ENCODE data around the gene UBXN7.
"Not testable (repeated sequence)": the region's sequence is repeated elsewhere in the genome, so short reads cannot be mapped to it uniquely, and the experiment has no call there.

UBXN7 gene

DNA sequence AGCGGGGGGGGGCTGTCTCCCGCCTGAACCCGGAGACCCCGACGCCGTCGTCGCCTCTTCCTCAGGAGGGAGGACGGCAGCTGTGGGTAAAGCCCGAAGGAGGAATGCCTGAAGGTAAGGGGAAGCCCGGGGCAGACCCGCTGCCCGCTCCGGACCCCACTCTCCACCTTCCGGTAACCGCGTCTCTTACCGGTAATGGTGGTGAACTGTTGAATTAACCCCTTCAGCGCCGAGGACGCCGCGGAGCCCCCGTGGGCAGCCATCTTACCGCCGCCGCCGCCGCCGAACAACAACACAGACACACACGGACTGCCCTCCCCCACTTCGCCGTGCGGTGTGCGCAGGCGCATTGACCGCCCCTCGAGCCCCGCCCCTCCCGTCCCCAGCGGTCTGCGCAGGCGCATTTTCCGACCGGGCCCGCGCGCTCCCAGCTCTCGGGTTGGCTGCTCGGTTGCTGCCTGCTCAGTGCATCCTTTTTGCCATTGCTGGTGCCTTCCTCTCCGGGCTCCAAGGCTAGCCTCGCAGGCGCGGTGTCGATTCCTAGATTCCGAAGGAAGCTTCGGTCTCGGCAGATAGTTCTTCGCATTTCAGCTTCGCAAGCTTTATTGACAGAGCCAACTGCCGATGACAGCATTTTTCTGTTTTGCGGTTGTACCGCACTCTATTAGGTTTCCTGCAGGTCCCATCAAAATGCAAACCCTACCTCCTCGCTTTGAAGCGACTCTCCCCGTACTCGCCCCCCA is at the start of gene UBXN7:
UBXN7 (minus strand) TSS at position 291 of the 743 bp plus-strand sequence; CDS start at position 263, 28 bp downstream.
- DNase-seq, result peak; percentile 76

DNA sequence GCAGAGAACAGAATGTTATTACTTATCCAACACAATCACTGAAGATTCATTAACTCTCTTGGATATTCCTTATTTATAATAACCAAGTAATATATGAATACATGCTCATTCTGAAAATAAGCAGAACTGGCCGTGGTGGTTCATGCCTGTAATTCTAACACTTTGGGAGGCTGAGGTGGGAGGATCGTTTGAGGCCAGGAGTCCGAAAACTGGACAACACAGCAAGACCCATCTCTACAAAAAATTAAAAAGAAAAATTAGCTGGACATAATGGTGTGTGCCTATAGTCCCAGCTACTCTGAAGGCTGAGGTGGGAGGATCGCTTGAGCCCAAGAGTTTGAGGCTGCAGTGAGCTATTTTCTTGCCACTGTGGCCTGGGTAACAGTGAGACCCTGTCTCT is 45.5 kb upstream of the UBXN7 start:
- DNase-seq, result no peak

DNA sequence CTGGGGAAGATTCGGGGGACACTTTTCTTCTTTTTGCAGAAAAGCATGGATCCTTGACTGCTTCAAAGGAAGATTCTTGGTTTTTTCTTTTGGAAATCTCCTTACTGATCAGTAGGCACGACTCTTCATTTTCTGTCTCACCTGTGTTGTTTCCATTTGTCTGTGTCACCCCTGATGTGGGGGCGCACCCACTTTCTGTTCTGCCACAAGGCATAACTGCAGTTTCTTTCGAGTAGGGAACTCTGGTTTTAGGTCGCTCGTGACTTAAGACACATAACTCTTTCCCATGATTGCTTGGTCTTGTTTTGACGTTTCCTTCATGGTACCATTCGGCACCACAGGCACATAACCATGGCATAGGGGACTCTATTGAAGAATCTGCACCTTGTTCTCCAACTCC is 40.1 kb upstream of the UBXN7 start:
- no peak for DNase-seq

GRCh38 chr3:196471551-196471950 is 39.3 kb upstream of the UBXN7 start:
- DNase-seq, result no peak

DNA sequence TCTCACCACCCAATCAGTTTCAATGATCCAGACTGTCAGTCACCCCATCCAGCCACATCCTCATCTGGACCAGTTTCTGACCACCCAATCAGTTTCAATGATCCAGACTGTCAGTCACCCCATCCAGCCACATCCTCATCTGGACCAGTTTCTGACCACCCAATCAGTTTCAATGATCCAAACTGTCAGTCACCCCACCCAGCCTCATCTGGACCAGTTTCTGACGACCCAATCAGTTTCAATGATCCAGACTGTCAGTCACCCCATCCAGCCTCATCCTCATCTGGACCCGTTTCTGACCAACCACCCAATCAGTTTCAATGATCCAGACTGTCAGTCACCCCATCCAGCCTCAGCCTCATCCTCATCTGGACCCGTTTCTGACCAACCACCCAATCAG is 38.0 kb upstream of the UBXN7 start:
- DNase-seq, result not testable (repeated sequence)

GRCh38 chr3:196463804-196464203 is 31.6 kb upstream of the UBXN7 start:
- no peak for DNase-seq

DNA sequence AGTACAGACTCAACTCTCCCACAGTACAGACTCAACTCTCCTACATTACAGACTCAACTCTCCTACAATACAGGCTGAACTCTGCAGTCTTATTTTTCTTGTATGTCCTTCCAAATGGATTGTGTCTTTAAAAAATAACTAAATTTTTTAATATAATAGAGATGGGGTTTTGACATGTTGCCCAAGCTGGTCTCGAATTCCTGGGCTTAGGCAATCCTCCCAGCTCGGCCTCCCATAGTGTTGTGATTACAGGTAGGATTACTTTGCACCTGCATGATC is 31.2 kb upstream of the UBXN7 start:
- DNase-seq, result no peak

DNA sequence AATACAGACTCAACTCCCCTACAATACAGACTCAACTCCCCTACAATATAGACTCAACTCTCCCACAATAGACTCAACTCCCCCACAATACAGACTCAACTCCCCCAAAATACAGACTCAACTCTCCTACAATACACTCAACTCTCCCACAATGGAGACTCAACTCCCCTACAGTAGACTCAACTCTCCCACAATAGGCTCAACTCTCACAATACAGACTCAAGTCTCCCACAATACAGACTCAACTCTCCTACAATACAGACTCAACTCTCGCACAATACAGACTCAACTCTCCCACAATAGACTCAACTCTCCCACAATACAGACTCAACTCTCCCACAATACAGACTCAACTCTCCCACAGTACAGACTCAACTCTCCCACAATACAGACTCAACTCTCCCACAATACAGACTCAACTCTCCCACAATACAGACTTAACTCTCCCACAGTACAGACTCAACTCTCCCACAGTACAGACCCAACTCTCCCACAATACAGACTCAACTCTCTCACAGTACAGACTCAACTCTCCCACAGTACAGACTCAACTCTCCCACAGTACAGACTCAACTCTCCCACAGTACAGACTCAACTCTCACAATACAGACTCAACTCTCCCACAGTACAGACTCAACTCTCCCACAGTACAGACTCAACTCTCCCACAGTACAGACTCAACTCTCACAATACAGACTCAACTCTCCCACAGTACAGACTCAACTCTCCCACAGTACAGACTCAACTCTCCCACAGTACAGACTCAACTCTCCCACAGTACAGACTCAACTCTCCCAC is 30.7 kb upstream of the UBXN7 start:
- not testable (repeated sequence) for DNase-seq

DNA sequence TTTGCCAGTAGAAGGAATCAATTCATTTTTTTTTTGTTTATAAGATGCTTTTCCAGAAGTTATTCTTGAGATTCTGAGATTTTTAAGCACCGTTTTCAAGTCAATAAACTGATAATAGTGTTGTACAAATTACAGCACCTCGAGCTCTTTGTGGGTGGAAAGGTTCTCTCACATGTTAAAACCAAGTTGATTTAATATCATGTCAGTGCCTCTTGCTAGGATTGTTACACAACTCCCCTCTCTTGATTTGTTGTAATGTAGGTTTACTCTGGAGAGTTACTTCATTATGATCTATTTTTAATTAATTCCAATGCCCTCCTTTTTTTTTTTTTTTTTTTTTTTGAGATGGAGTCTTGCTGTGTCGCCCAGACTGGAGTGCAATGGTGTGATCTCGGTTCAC is 25.8 kb upstream of the UBXN7 start:
- no peak for DNase-seq

DNA sequence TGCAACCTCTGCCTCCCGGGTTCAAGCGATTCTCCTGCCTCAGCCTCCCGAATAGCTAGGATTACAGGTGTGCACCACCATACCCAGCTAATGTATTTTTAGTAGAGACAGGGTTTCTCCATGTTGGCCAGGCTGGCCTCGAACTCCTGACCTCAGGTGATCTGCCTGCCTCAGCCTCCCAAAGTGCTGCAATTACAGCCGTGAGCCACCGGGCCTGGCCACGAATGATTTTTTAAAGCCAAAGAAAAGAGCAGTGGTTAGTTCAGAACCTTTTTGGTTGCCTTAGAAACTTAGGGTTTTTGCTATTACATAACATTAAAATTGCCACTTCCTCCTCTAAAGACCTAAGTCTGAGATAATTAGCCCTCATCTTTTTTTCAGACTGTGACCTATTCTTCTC is 25.2 kb upstream of the UBXN7 start:
- DNase-seq, result not testable (repeated sequence)

DNA sequence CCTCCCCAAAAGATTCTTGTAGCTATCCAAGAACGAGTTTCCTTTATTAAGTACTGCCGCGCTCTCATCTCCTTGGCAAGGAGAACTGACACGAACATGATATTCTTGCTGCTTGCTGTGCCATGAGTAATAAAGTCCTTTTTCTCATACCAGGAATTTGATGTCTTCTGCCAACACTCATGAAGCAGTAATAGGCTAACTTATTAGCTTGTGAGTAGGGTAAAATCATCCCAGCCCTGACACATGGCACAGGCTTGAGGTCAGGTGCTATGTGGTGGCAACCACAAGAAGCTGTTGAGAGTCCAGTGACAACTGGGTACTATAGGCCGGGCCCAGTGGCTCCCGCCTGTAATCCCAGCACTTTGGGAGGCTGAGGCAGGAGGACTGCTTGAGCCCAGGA is 22.7 kb upstream of the UBXN7 start:
- no peak for DNase-seq

- DNase-seq, result not testable (repeated sequence)
Observed at GRCh38 chr3:196445391-196445790, 13.2 kb upstream of the UBXN7 start.

GRCh38 chr3:196444500-196444894 is 12.3 kb upstream of the UBXN7 start:
- DNase-seq, result no peak

DNA sequence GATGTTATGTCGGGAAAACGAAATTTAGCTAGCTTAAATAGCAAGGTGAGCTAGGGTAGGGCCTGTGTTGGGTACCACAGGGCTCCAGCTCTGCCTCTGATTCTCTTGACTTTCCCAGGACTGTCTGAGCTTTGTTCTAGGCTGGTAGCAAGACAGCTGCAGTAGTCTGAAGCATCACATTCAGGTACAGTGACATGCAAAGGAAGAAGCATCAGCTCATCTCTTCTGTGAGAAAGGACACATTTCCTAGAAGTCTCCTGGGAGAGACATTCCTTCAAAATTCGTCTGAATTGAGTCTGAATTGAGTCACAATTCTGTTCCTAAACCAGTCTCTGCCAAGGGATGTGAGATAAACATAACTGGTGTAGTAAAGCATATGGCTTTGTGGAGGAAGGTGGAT is 8.5 kb upstream of the UBXN7 start:
- DNase-seq, result no peak

DNA sequence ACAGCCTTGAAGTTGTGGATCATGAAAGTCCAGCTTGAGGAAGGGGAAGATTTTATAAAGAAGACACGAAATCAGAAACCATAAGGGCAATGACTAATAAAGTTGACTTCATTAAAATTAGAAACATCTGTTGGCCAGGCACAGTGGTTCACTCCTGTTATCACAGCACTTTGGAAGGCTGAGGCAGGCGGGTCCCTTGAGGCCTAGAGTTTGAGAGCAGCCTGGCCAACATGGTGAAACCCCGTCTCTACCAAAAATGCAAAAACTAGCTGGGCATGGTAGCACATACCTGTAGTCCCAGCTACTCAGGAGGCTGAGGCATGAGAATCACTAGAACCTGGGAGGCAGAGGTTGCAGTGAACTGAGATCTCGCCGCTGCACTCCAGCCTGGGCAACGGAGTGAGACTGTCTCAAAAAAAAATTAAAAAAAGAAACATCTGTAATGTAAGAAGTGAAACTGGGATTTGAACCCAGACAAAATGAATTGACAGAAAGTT is 7.9 kb upstream of the UBXN7 start:
- no peak for DNase-seq

DNA sequence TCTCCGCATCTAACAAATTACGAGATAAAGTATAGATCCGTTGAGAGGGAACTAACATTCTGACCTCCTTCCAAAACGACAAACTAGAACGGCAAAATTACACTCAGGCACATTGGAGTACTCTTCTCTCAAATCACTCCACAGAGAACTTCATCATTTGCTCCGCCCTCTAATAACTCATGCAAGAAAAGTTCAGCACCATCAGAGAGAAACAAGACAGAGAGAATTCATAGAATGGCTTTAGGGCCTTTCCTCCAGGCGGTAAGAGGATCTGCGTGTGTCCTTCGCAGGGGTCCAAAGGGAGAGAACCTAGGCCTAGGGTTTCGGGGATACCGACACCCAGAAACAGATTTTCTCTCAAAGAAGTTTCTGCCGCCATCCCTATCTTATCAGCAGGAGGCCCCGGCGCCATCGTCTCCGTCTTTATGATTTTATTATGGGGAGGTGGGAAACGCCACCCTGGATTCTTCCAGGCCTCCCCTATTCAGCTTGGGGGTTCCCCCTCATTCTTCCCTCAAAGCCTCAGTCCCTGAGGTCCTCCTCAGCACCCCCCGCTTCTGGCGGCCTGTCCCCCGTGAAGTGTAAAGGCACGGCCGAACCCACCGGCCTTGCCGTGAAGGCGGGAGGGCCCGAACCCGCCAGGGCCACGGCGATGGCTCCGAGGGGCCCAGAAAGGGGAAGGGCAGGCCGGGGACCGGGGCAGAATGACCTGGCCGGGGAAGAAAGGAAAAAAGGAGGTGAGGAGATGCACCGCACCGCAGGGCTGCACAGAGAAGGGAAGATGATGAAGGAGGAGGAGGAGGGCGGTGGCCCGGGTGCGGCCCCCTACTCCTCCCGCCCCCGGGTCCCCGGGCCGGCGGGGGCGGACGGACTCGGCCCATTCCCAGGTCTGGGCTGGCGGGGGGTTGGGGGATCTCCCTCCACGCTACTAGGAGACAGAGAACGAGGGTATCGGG is 768 bp downstream of the UBXN7 start:
- DNase-seq, result no peak

DNA sequence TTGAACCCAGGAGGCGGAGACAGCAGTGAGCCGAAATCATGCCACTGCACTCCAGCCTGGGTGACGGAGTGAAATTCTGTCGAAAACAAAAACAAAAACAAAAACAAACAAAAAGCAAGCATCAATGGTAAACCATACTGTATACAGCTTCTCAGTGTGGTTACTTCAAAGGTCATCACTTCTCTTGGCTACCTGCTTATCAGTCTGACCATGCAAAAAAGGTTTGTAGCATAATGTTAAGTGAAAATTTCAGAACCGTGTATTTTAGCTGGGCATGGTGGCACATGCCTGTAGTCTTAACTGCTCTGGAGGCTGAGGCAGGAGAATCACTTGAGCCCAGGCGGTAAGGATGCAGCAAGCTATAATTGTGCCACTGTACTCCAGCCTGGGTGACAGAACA is 4.2 kb downstream of the UBXN7 start:
- DNase-seq, result no peak

DNA sequence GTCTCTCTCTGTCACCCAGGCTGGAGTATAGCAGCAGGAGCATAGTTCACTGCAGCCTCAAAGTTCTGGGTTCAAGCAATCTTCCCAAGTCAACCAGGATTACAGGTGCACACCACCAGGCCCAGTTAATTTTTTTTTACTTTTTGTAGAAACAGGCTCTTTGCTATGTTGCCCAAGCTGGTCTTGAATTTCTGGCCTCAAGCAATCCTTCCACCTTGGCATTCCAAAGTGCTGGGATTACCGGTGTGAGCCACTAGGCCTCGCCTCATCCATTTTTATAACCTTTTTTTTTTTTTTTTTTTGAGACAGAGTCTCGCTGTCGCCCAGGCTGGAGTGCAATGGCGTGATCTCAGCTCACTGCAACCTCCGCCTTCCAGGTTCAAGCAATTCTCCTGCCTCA is 7.8 kb downstream of the UBXN7 start:
- not testable (repeated sequence) for DNase-seq

DNA sequence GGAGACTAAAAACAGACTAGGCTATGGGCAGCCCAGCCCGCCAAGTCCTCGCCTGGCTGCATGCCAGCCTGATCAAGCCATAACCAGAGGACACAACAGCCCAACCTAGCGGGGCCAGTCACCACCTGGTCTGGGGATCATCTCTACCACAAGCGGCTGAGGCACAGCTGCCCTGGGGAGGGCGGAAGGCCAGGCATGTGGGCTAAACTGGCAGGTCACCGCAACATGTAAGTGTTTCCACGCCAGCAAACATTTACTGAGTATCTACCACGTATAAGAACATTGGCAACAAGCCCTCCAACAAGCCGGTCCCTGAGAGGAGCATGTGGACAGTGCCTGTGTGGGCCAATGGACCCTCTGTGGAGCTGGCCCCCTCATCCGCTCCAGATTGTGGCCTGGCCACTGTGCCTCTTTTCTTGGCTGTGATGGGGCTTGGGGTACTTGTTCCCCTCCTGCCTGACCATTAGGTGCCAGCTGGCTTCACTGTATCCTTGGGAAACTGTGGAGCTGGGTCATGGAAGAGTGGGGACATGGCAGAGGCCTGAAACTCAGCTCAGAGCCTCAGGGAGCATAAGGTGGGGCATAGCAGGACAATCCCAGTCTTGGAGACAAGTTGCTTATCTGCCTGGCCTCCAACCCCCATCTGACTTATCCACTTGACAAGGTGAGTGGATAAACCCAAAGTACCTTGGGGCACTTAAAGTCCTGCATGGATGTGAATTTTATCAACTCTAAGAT is 9.0 kb downstream of the UBXN7 start:
- no peak for DNase-seq

DNA sequence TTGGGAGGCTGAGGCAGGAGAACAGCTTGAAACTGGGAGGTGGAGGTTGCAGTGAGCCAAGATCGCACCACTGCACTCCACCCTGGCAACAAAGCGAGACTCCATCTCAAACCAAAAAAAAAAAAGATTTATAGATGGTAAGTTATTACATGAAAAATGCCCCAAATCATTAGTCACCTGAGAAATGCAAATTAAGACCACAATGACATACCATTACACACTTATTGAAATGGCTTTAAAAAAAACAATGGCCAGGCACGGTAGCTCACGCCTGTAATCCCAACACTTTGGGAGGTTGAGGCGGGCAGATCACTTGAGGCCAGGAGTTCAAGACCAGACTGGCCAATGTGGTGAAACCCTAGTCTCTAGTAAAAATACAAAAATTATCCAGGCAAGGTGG is 10.6 kb downstream of the UBXN7 start:
- not testable (repeated sequence) for DNase-seq

GRCh38 chr3:196419386-196419785 is 12.8 kb downstream of the UBXN7 start:
- no peak for DNase-seq

DNA sequence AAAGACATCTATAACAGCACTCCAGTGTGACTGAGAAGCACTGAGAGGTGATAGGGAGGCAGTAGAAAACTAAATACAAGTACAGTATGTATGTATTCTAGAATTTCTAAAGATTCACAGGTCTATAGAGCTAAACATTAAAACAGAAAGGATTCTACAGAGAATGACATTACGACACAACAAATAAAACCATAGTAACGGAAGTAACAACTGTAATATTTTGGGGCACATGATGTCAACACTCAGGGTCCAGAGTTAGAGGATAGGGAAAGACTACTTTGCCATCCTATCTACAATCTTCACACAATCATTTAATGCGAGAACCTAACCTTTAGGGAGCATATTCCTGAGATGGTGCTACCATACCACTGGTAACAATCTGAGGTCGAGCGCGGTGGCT is 13.6 kb downstream of the UBXN7 start:
- DNase-seq, result no peak

- DNase-seq, result no peak
Observed at GRCh38 chr3:196414469-196414868, 17.8 kb downstream of the UBXN7 start.
